ACHN (cell line): Measurements from ENCODE around the gene FBXW5.

Experiments
- DNase-seq: peaks from one replicate; pipeline ENCODE4 v3.0.0-alpha.2; 2015
- in situ Hi-C: cut with HindIII; loops from 2 replicates; pipeline ENCODE4 v1.10.0; 2017; ENCODE audit warnings: low sequenced_read_pairs, low pct_ligation_motif_present, low pct_unique_long_range_greater_than_20kb

FBXW5 gene

GRCh38 chr9:136952876-136953770 lies 8.6 kb upstream of the FBXW5 start:
- no peak for DNase-seq
- in situ Hi-C loops, result no loop called here

DNA sequence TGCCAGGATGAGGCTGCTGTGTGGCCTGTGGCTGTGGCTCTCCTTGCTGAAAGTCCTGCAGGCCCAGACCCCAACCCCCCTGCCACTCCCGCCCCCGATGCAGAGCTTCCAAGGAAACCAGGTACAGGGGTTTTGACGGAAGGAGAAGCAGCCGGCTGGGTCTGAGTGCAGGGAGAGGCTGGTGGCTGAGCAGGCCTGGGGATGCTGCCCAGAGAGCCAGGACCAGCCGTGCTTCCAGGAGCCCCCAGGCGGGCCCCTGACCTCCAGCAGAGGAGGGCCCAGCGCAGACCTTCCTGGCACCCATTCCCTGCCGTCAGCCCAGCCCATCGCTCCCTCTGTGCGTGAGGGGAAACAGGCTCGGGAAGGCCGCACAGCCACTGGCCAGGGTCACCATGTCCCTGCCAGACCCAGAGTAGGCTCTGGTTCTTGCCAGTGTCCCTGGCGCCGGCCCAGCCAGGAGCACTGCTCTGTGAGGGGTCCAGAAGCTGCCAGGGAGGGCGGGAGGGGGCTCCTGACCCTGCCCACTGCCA lies 7.8 kb upstream of the FBXW5 start:
- in situ Hi-C loops, result no loop called here
- DNase-seq, result no peak

DNA sequence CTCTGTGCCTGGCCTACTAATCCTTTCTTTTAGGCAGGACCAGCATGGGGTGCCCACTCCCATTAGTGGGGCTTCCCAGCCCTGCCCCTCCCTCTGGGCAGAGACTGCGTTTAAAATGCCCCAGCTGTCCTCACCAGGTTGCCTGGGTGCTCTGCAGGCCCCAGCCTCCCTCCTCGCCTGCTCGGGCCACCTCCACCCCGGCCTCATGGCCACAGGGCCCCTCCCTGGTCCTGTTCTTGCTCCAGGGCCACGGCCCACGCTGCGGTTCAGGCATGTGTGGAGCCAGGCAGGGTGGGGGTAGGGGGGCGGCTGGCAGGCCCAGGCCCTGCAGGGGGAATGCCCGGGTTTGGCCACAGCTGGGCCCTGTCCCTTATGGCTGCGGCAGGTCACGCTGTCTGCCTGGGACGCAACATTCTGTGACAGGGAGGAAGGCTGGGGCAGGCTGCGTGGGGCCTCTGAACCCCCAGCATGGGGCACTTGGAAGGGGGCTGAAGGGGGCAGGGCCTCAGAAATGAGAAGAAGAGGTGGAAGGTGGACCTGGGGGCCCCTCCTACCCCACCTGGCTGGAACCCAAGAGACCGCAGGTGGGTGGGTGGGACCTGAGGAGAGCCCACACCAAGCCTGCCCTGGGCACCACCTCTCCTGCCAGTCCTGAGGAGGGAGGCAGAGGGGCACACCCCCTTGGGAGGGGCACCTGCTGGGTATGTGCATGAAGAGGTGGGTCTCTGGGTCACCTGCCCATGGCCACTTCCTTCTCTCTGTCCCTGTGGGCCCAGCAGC lies 7.2 kb upstream of the FBXW5 start, which contains the start of gene LCN12:
LCN12 (plus strand) TSS at position 733 of the 780 bp plus-strand sequence. CDS start 55 bp downstream, outside the sequence.
- in situ Hi-C loops, result no loop called here
- no peak for DNase-seq

- DNase-seq, result no peak
- in situ Hi-C loops, result no loop called here
Measured at GRCh38 chr9:136950656-136951276, 6.2 kb upstream of the FBXW5 start.

DNA sequence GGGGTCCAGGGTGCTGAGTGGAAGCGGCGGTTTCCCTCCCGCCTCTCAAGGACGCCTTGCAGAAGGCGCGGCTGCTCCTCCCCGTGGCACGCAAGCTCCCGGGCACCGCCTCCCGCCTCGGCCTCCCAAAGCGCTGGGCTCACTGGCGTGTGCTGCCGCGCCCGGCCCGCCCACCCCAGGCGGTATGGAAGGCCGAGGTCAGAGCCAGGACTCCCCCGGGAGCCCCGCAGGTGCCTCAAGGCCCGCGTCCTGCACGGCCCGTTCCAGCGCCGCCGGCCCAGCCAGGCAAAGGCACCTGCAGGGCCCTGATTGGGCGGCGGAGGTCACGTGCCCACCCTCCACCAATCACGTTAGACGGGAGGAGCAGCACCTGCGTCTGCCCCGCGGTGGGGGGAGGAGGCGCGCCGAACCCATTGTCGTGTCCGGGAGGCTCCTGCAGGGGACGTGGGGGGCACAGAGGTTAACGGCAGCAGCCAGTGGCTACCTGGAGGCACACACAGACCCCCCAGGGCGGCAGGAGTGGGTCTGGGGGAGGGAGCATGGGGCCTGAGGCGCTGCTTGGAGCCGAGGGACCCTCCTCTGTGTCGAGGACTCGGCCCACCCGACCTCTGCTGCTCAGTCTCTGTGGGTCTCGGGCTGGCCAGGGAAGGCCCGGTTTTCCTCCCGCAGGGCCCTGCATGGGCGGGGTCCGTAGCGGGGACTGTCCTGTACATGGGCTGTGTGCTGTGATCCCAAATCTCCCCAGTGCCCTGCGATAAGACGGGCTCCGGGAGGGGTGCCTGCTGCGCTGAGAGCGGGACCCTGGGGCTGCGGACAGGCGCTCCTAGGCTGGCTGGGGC lies 5.5 kb upstream of the FBXW5 start:
- in situ Hi-C loops, result no loop called here

GRCh38 chr9:136949239-136949816 lies 4.8 kb upstream of the FBXW5 start:
- in situ Hi-C loops, result no loop called here
- no peak for DNase-seq

More for the DNA sequence above, 5.5 kb upstream of the FBXW5 start:
- DNase-seq, result peak; percentile 89

DNA sequence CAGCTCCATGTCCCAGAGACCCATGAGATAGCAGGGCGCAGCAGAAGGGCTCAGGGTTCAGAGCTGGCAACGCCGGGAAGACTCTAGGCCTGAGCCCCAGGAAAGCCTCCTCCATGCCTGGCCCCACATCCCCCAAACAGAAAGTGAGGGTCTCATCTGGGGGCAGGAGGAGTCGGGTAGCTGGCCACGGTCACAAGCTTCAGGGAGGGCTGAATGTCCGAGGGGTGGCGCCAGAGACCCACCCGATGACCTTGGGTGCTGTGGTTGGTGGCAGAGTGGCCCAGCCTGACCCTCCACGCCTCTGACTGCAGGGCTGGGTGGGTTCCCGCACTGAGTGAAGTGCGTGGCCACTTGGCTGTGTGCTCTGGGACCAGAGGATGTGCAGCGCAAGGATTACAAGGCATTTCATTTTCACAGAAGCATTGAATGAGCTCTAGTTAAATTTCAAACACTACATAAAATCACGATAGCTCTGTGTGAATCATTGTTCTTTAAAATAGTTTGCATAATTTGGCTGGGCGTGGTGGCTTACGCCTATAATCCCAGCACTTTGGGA lies 3.5 kb upstream of the FBXW5 start:
- in situ Hi-C loops, result no loop called here
- peak; percentile 30 for DNase-seq

GRCh38 chr9:136947028-136947891 lies 2.7 kb upstream of the FBXW5 start:
- in situ Hi-C loops, result no loop called here

GRCh38 chr9:136946228-136947027 lies 1.9 kb upstream of the FBXW5 start:
- no peak for DNase-seq
- in situ Hi-C loops, result no loop called here

More at GRCh38 chr9:136947028-136947891, 2.7 kb upstream of the FBXW5 start:
- DNase-seq, result no peak

- in situ Hi-C loops, result no loop called here
- DNase-seq, result no peak
Measured at GRCh38 chr9:136945333-136946227, 1.0 kb upstream of the FBXW5 start.

DNA sequence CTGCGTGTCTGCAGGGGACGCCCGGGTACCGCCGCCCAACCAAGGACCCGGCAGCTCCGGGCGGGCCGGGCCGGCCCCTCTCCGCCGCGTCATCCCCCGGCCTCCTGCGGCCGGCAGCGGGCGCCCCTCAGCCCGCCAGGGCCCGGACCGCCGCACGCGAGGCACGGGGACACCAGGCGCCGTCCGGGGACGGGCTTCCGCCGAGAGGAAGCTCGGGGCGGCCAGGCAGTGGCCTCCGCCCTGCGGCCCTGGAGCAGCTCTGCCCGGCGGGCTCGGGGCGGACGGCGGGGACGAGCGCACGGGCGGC lies 373 bp downstream of the FBXW5 start:
- DNase-seq, result peak; percentile 54
- in situ Hi-C loops, result no loop called here

DNA sequence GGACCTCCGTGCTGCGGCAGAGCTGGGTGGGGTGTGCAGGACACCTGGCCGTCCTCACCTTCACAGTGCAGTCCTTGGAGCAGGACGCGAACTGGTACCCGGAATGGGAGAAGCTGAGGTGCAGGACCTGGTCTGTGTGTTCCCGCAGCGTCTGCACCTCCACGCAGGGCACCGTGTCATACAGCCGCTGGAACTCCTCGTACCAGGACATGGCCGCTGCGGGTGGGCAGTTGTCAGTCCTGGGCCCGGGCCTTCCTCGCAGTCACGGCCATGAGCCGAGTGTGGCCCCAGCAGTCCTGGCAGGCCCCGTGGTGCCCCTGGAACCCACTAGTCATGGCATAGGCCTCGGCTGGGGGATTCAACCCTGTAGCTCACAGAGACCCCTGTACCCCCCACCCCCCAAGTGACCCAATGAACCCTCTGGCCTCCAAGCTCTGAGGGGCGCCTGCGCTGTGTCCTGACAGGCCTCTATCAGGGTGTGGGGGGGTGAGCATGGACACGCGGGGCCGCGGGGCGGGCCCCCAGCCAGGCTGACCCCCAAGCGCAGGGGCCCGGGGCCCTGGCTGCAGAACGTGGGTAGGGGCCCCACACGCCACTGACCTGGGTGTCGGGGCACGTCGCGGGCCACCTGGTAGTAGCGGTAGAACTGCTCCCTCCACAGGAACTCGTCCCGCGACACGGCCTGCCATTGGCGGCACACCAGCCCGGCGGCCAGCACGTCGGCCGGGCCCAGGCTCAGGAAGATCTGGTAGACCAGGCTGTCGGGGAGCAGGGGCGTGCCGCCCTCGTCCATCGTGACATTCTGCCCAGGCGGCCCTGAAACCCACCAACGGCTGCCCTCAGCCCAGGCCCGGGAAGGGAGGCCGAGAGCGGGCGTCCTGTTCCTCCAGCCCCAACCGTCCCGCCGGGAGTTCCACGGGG lies 987 bp downstream of the FBXW5 start:
- peak; percentile 39 for DNase-seq

DNA sequence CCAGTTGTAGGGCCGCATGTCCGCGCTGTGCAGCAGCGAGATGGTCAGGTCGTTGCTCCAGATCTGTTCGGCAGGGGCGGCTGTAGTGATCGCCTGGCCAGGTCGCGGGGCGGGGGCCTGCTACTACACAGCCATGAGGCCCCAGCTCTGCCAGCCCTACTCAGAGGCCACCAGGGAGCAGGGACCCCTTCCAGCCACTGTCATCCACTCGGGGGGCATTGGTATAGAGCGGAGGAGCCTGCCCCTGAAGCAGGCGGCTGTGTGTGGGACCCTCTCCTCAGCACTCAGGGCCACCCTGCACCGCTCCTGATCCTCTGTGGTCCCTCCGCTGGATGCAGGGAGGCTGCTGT lies 1.7 kb downstream of the FBXW5 start:
- no peak for DNase-seq
- in situ Hi-C loops, result no loop called here

More for the DNA sequence above, 987 bp downstream of the FBXW5 start:
- in situ Hi-C loops, result no loop called here
